AG04449 (cell line): ENCODE measurements around the gene COBLL1.

ENCODE experiments used
- CTCF ChIA-PET: fragments of 350-600 bp; formaldehyde crosslinking; extraction: SDS; loops from one replicate; lab custom pipeline; 2021; ENCODE audit warnings: antibody characterized with exemption; lab: Yijun Ruan, JAX
- POLR2A ChIA-PET: fragments of 400-600, 350-600 bp; formaldehyde crosslinking; extraction: SDS; loops from one replicate; lab custom pipeline; 2020; ENCODE audit warnings: antibody characterized with exemption, inconsistent platforms; lab: Yijun Ruan, JAX
- DNase-seq: peaks from one replicate; pipeline ENCODE4 v3.0.0-alpha.2; 2010; ENCODE audit warnings: low read depth, low spot score
- H3K4me3 ChIP-seq: 2 replicates; pipeline ENCODE4 v1.5.1; 2011; ENCODE audit warnings: low read depth, mild to moderate bottlenecking, control low read depth, low read length
- CTCF ChIP-seq: IDR thresholded peaks from one replicate; pipeline ENCODE4 v1.5.1; 2011; ENCODE audit warnings: mild to moderate bottlenecking, moderate library complexity, low read length, control low read depth, inconsistent platforms; ENCODE audit not compliant: insufficient read depth; ENCODE audit errors: missing control alignments

The COBLL1 gene

GRCh38 chr2:164792316-164793170 lies 49.1 kb downstream of the COBLL1 start:
- TF ChIP-seq CTCF: no peak
- CTCF ChIA-PET: interaction anchor here (1.3 kb wide), 1 partner anchor 54 kb away, joined by 3 read pairs; no protein-coding TSS in a partner anchor
- POLR2A ChIA-PET: no interaction called here
- H3K4me3 ChIP-seq: no peak overlapping the region
- DNase-seq: no peak

- no peak overlapping the region for H3K4me3 ChIP-seq
- CTCF ChIA-PET: interaction anchor here (1.4 kb wide), 2 partner anchors 12 to 55 kb away, joined by 3 read pairs; no protein-coding TSS in a partner anchor
- TF ChIP-seq CTCF: no peak
- DNase-seq: no peak
- POLR2A ChIA-PET: no interaction called here
Measured at GRCh38 chr2:164789968-164790367, 51.7 kb downstream of the COBLL1 start.

- no peak for TF ChIP-seq CTCF
- no peak for DNase-seq
- H3K4me3 ChIP-seq: no peak overlapping the region
- POLR2A ChIA-PET: no interaction called here
- CTCF ChIA-PET: interaction anchor here (1.0 kb wide), 1 partner anchor 49 kb away, joined by 3 read pairs; no protein-coding TSS in a partner anchor
Measured at GRCh38 chr2:164786787-164787186, 54.8 kb downstream of the COBLL1 start.

- no peak for TF ChIP-seq CTCF
- no peak overlapping the region for H3K4me3 ChIP-seq
- POLR2A ChIA-PET: no interaction called here
- CTCF ChIA-PET: interaction anchor here (0.6 to 1.1 kb wide), 2 partner anchors 56 to 185 kb away, joined by 3 read pairs; partner anchors contain the start of gene COBLL1
- peak; percentile 51 for DNase-seq
Measured at GRCh38 chr2:164785457-164785856, 56.2 kb downstream of the COBLL1 start.

GRCh38 chr2:164784376-164784775 lies 57.2 kb downstream of the COBLL1 start:
- no peak for TF ChIP-seq CTCF
- POLR2A ChIA-PET: interaction anchor here (0.6 kb wide), 1 partner anchor 119 kb away, joined by 3 read pairs; no protein-coding TSS in a partner anchor
- CTCF ChIA-PET: no interaction called here

GRCh38 chr2:164782323-164782722 lies 59.3 kb downstream of the COBLL1 start:
- CTCF ChIA-PET: interaction anchor here (0.7 kb wide), 1 partner anchor 60 kb away, joined by 3 read pairs; the partner anchor contains the start of gene COBLL1
- TF ChIP-seq CTCF: no peak
- POLR2A ChIA-PET: no interaction called here
- no peak overlapping the region for H3K4me3 ChIP-seq
- no peak for DNase-seq

More at GRCh38 chr2:164784376-164784775, 57.2 kb downstream of the COBLL1 start:
- no peak overlapping the region for H3K4me3 ChIP-seq
- DNase-seq: no peak
